Mucosa of rectum (tissue), 2 donors: Measurements from ENCODE around the gene GPR137B.
"Not testable (repeated sequence)": the region's sequence is repeated elsewhere in the genome, so short reads cannot be mapped to it uniquely, and the experiment has no call there.

Source experiments
- H3K27ac ChIP-seq, 2 donors: one replicate each; pipeline ENCODE4 v1.7.0; 2013; ENCODE audit warnings: inconsistent platforms in 2 of 2, low read depth in 2 of 2, low read length in 2 of 2
- H3K27me3 ChIP-seq, 2 donors: one replicate each; pipeline ENCODE4 v1.7.0; 2013; ENCODE audit warnings: low read length in 2 of 2; ENCODE audit not compliant: control insufficient read depth in 2 of 2, insufficient read depth in 2 of 2
- H3K36me3 ChIP-seq, 2 donors: one replicate each; pipeline ENCODE4 v1.7.0; 2013; ENCODE audit warnings: low read length in 2 of 2; ENCODE audit not compliant: control insufficient read depth in 2 of 2, insufficient read depth in 2 of 2
- H3K4me1 ChIP-seq, 2 donors: one replicate each; pipeline ENCODE4 v1.7.0; 2013; ENCODE audit warnings: low read length in 2 of 2, mild to moderate bottlenecking in 1 of 2; ENCODE audit not compliant: control insufficient read depth in 2 of 2, insufficient read depth in 2 of 2
- H3K4me3 ChIP-seq, 2 donors: one replicate each; pipeline ENCODE4 v1.7.0; 2013; ENCODE audit warnings: low read length in 2 of 2
- H3K9ac ChIP-seq, 2 donors: one replicate each; pipeline ENCODE4 v1.7.0; 2013; ENCODE audit warnings: low read length in 2 of 2, low read depth in 1 of 2, mild to moderate bottlenecking in 1 of 2
- H3K9me3 ChIP-seq, 2 donors: one replicate each; pipeline ENCODE4 v1.7.0; 2013; ENCODE audit warnings: low read length in 2 of 2; ENCODE audit not compliant: control insufficient read depth in 2 of 2
- donor health status: healthy.
- donor health status: Normal muscosa, but diverticular disease.

Gene GPR137B

DNA sequence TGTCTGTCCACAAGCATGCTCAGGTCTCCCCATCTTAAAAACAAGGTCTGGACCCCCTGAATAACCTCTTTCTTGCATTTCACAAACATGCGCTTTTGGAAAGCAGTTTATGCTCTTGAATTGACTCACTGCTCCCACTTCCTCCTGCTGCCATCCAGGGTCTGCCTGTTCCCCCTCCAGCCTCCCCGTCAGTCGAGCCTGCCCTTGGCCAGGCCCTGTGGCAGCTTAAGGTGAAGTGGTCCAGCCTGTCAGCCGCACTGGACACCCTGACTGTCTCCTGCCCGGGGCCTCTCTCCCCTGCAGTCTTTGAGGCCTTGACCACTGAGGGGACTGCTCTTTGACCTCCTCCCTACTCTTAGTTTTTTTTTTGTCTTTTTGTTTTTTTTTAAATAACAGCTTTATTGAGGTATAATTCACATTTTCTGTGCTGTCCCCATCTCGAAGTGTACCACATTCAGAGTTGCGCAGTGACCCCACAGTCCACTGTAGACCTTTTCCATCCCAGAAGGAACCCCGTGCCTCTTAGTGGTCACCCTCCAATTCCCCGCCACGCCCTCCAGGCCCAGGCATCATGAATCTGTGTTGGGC lies 18.3 kb downstream of the GPR137B start:
- Histone ChIP-seq H3K27me3 (no peaks in the 10 kb centered on the region), H3K36me3 (no peaks in the 10 kb centered on the region), H3K4me3 (no peak overlapping the region), H3K4me1 (peaks cover 2 to 7% of the 10 kb centered on the region in 2 donors), H3K27ac (no peak overlapping the region), H3K9me3 (peaks cover 0 to 5% of the 10 kb centered on the region in 2 donors), H3K9ac (no peak overlapping the region)

DNA sequence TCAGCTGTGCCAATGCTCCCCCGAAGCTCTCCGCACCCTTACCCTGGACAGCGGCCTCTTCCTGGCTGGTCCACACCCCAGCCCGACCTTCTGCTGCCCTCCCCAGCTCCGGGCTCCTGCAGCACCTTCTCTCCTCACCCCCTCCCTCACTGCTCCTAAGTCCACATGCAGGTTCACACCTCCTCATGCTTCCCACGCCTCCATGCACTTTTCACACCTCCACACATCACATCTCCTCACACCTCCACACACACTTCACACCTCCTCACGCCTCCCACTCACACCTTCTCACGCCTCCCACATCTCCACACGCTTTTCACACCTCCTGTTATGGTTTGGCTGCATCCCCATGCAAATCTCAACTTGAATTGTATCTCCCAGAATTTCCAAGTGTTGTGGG lies 18.9 kb downstream of the GPR137B start:
- H3K36me3 ChIP-seq, result no peaks in the 10 kb centered on the region
- H3K27me3 ChIP-seq, result no peaks in the 10 kb centered on the region
- H3K9me3 ChIP-seq, result peaks cover 0 to 5% of the 10 kb centered on the region in 2 donors
- H3K9ac ChIP-seq, result no peak overlapping the region
- no peak overlapping the region for H3K27ac ChIP-seq
- no peak overlapping the region for H3K4me3 ChIP-seq
- H3K4me1 ChIP-seq, result peaks cover 2 to 7% of the 10 kb centered on the region in 2 donors

DNA sequence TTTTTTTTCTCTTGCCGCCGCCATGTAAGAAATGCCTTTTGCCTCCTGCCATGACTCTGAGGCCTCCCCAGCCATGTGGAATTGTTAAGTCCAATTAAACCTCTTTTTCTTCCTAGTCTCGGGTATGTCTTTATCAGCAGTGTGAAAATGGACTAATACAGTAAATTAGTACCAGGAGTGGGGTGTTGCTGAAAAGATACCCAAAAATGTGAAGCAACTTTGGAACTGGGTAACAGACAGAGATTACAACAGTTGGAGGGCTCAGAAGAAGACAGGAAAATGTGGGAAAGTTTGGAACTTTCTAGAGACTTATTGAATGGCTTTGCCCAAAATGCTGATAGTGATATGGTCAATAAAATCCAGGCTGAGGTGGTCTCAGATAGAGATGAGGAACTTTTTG lies 19.4 kb downstream of the GPR137B start:
- not testable (repeated sequence) for H3K4me3 ChIP-seq, H3K27me3 ChIP-seq, H3K9ac ChIP-seq, H3K4me1 ChIP-seq, H3K9me3 ChIP-seq, H3K27ac ChIP-seq, H3K36me3 ChIP-seq

DNA sequence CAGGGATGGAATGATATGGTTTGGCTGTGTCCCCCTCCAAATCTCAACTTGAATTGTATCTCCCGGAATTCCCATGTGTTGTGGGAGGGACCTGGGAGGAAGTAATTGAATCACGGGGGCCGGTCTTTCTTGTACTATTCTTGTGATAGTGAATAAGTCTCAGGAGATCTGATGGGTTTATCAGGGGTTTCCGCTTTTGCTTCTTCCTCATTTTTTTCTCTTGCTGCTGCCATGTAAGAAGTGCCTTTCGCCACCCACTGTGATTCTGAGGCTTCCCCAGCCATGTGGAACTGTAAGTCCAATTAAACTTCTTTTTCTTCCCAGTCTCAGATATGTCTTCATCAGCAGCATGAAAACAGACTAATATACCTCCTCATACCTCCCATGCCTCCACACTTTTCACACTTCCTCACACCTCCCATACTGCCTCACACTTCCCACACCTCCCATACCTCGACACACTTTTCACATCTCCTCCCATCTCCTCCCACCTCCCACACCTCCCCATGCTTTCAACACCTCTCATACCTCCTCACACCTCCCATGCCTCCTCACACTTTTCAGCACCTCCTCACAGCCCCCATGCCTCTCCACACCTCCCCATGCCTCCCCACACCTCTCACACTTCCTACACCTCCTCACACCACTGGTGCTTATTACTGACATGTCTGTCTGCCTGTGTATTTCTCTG lies 21.3 kb downstream of the GPR137B start:
- Histone ChIP-seq H3K4me3 (peak overlapping the region; percentile 33 to 41), H3K4me1 (peaks cover 0 to 7% of the 10 kb centered on the region in 2 donors), H3K27ac (no peak overlapping the region), H3K36me3 (no peaks in the 10 kb centered on the region), H3K9me3 (peaks cover 0 to 5% of the 10 kb centered on the region in 2 donors), H3K27me3 (no peaks in the 10 kb centered on the region), H3K9ac (no peak overlapping the region)

DNA sequence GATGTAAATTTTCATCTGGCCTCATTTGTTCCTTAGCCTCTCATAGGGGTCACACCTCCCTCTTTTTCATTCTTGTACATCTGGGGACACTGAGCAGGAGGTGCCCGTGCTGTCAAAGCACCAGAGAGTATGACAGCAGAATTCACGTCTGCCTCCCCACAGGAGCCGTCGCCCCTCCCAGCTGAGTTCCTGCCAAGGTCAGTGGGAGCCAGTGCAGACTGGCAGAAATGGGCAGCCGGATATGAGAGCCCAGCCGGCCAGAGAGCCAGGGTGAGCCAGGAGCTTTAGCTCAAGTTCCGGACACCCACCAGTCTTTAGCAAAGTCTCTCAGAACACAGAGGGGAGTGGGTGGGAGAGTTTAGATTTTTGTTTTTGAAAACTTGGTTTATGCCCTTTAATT lies 21.9 kb downstream of the GPR137B start:
- Histone ChIP-seq H3K4me1 (peaks cover 0 to 7% of the 10 kb centered on the region in 2 donors), H3K27ac (no peak overlapping the region), H3K9ac (no peak overlapping the region), H3K27me3 (no peaks in the 10 kb centered on the region), H3K4me3 (no peak overlapping the region), H3K9me3 (peaks cover 0 to 5% of the 10 kb centered on the region in 2 donors), H3K36me3 (no peaks in the 10 kb centered on the region)

DNA sequence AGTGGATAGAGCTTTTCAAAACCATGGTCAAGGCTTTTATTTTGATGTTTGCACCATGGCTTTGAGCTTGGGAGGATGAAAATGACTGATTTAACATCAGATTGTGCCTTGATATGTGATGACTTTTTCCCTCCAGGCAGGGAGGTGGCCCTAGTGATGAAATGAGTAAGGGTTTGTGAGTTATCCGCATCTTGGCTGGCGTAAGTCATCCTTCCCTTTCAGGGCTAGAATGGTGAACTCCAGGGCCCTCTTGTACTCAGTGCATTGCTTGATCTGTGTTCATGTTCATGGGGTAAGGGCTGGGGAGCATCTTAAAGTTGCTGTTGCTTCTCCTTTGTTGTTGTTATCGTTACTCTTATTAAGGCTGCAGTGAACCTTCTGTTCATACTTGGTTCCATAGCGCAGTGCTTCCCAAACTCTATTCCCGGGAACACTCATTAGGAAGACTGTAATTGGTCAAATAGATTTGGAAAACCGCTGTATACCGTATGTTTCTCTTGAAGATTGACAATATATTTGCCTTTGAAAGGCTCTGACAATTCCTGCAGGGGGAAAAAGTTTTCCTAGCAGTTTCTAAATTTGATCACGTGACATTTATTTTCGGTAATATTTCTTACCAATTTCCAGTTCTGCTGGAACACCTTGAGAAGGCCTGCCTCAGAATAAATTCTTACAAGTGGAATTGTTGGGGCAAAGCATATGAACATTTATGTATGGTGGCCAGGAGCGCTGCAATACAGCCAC lies 23.1 kb downstream of the GPR137B start:
- Histone ChIP-seq H3K4me3 (no peak overlapping the region), H3K27me3 (no peaks in the 10 kb centered on the region), H3K9ac (no peak overlapping the region), H3K27ac (no peak overlapping the region), H3K4me1 (peaks cover 0 to 7% of the 10 kb centered on the region in 2 donors), H3K36me3 (no peaks in the 10 kb centered on the region), H3K9me3 (peaks cover 0 to 5% of the 10 kb centered on the region in 2 donors)

DNA sequence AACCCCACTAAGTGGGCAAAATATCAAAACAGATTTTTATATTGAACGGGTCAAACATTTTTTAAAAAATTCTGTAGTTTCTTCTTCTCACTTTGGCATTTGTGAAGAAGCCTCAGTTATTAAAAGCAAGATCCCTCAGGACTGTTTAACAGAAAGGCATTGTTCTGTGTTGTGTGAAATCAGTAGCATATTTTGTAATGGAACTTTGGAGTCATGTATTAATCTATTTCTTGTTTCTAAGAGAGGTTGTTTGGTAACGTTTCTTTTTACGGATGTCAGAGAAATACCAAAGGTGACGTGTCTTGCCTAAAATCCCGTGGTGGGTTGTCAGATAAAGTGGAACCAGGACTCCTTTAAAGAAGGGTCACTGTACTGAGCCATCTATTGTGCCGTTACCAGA lies 23.7 kb downstream of the GPR137B start:
- Histone ChIP-seq H3K9ac (no peak overlapping the region), H3K4me1 (peaks cover 0 to 7% of the 10 kb centered on the region in 2 donors), H3K9me3 (peaks cover 0 to 2% of the 10 kb centered on the region in 2 donors), H3K27me3 (no peaks in the 10 kb centered on the region), H3K27ac (no peak overlapping the region), H3K36me3 (no peaks in the 10 kb centered on the region), H3K4me3 (no peak overlapping the region)

DNA sequence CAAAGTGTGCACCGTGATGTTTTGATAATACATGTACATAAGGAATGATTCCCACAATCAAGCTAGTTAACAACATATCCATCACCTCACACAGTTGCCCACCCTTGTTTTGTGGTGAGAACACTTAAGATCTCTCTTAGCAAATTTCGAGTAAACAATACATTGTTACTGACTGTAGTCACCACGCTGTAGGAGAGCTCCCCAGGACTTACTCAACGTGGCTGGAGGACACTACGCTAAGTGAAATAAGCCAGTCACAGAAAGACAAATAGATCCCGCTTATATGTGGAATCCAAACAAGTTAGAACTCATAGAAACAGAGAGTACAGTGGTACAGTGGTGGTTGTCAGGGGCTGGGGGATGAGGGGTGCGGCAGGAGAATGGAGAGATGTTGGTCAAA lies 24.8 kb downstream of the GPR137B start:
- H3K27me3 ChIP-seq, result no peaks in the 10 kb centered on the region
- no peaks in the 10 kb centered on the region for H3K36me3 ChIP-seq
- H3K9me3 ChIP-seq, result no peaks in the 10 kb centered on the region
- no peak overlapping the region for H3K9ac ChIP-seq
- H3K4me1 ChIP-seq, result peaks cover 0 to 7% of the 10 kb centered on the region in 2 donors
- no peak overlapping the region for H3K4me3 ChIP-seq
- H3K27ac ChIP-seq, result no peak overlapping the region

DNA sequence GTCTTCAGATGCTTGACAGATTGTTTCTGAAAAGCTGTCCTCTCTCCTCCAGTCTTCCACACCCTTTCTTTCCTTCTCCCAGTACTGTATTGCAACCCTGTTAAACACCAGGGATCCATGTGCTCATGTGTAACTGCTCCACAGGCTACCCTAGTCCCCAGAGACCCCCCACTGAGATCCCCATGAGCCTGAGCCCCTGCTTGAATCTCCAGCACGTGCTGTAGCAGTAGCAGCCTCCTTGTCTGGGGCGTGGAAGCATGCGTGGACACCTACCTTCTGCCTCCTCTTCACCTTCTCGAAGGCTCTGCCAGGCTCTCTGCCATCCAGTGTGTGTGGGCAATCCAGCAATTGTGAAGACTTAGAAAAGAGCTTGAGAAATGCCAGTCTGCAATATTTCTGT lies 25.2 kb downstream of the GPR137B start:
- Histone ChIP-seq H3K9ac (no peak overlapping the region), H3K4me3 (no peak overlapping the region), H3K27me3 (no peaks in the 10 kb centered on the region), H3K4me1 (peaks cover 0 to 7% of the 10 kb centered on the region in 2 donors), H3K36me3 (no peaks in the 10 kb centered on the region), H3K9me3 (no peaks in the 10 kb centered on the region), H3K27ac (no peak overlapping the region)

DNA sequence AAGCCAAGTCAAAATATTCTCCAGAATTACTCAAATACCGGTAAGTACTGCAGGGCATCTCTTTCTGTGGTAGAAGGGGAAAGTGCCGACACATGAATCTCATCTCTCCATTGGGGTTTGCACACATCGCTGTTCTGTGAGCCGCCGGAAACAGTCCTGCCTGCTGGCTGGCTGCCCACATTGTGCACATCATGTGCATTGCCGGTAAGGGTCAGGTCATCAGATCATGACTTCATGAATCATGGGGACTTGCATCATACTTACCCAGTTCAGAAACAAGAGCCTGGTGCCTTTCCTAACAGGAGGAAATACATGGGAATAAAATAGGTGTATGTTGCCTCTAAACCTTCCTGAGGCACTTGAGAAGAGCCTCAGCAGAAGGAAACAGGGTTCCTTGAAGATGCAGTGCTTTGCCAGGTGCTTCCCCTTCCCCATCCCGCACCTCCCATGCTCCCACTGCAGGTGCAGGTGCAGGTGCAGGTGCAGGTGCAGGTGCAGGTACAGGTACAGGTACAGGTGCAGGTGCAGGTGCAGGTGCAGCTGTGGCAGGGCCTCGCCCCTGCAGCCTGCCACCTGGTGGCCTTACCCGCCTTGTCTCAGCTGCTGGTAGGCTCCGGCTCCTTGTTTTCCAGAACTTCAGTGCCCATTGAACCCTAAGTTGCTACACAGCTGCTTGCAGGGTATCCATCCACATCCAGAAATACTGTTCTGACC lies 26.5 kb downstream of the GPR137B start:
- H3K36me3 ChIP-seq, result no peaks in the 10 kb centered on the region
- H3K4me1 ChIP-seq, result peaks cover 0 to under 1% of the 10 kb centered on the region in 2 donors
- no peak overlapping the region for H3K9ac ChIP-seq
- no peaks in the 10 kb centered on the region for H3K9me3 ChIP-seq
- H3K27ac ChIP-seq, result no peak overlapping the region
- no peak overlapping the region for H3K4me3 ChIP-seq
- no peaks in the 10 kb centered on the region for H3K27me3 ChIP-seq
